ENCODE measurements around the gene FOXF1.

Gene FOXF1

GRCh38 chr16:86494039-86494564, 16.2 kb upstream of the FOXF1 start:
- DNase-seq: no peak

- no peak for DNase-seq
These were observed 15.6 kb upstream of the FOXF1 start for GRCh38 chr16:86494565-86495356.

DNA sequence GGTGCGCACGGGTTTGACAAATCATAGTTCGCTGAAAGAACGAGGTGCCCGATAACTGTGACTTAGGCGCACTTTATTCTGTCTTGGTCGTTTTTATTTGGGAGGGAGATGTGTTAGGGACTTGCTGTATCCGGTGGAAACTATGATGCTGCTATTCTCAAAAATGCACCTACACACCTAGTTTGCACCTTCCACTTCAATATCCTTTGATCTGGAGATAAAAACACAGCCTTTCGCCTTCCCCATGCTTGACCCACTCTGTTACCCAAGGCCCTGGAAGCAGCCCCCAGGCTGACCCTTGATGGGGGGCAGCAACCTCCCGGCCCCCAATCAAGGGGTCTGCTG, 15.0 kb upstream of the FOXF1 start:
- no peak for DNase-seq

- DNase-seq: no peak
These were observed 14.5 kb upstream of the FOXF1 start for GRCh38 chr16:86495756-86496261.

- DNase-seq: no peak
These were observed 13.9 kb upstream of the FOXF1 start for GRCh38 chr16:86496262-86496928.

DNA sequence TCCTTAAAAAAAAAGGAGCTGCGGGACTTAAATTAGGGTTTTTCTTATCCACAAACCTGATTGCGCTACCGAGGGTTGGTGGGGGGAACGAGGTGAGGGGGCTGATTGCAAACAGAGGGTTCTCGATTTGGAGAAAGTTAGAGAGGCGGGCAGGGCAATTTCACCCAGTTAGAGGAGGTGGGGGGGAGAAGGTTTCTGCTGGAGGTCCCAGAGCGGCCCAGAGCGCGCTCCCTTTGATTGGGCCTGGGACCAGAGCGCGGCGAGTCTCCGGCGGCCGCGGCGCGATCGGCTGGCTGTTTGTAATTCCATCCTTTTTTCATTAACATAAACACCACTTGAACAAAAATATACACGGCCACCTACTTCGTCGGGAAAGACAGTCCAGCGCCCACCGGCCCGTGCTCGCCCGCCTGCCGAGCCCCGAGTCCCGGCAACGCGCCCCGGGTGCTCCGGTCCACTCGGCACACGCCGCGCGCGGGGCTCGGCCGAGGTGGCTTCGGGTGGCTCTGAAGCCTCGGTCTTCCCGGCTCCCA, 13.3 kb upstream of the FOXF1 start:
- no peak for DNase-seq

DNA sequence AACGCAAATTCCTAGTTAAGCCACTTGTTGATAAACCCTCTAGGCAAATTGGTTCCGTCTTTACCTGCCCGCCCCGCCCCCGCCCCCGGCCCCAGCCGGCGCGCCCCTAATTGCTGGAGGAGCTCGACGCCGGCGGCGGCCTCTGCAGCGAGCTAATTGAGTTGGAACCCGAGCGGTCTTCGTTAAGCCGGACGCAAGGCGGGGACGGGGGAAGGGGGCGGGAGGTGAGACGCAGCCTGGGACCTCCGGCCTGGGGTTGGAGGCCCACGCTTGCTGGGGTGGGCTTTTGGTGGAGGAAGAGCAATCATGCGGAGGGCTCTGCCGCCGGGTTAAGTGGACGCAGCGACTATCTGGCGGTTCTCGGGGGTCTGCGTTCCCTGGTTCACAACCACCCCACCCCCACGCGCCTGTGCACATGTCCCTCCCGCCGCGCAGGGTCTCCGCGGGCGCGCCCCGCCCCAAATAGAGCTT, 12.7 kb upstream of the FOXF1 start:
- no peak for DNase-seq

GRCh38 chr16:86498155-86498670, 12.1 kb upstream of the FOXF1 start:
- DNase-seq: no peak

DNA sequence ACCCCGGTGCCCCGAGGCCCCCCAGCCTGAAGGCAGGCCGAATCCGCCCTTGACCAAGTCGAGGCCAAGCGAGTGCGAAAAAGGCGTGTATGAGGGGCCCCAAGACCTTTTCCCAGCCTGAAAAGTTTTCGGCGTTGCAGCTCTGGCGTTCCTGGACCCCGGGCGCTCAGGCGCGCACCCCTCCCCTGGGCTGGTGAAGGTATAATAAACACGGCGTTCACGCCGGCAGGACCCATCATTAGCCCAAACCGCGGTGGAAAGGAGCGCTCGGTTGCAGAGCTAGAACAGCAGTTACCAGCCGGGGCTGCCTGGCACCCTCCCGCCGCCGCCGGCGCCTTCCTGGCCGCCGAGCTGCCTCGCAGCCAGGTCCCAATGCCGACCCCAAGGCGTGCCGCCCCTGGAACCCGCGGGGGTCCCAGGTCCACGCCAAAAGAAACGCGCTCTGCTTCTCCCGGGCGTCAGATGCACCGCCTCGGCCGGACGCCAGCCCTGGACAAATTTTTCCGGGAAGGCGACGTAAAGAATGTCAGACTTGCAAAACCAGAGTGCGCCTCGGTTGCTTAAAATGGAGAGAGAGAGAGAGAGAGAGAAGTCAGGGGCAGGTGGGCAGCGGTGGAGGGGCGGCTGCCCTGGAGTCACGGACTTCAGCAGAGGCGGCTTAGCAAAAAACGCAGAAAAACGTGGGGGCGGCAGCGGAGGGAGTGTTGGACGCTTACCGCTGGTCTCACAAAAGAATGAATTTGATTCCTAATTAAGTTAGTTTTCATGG, 11.5 kb upstream of the FOXF1 start:
- no peak for DNase-seq

GRCh38 chr16:86499440-86499786, 10.9 kb upstream of the FOXF1 start:
- DNase-seq: no peak

- no peak for DNase-seq
These were observed 10.2 kb upstream of the FOXF1 start for GRCh38 chr16:86499889-86500707.

DNA sequence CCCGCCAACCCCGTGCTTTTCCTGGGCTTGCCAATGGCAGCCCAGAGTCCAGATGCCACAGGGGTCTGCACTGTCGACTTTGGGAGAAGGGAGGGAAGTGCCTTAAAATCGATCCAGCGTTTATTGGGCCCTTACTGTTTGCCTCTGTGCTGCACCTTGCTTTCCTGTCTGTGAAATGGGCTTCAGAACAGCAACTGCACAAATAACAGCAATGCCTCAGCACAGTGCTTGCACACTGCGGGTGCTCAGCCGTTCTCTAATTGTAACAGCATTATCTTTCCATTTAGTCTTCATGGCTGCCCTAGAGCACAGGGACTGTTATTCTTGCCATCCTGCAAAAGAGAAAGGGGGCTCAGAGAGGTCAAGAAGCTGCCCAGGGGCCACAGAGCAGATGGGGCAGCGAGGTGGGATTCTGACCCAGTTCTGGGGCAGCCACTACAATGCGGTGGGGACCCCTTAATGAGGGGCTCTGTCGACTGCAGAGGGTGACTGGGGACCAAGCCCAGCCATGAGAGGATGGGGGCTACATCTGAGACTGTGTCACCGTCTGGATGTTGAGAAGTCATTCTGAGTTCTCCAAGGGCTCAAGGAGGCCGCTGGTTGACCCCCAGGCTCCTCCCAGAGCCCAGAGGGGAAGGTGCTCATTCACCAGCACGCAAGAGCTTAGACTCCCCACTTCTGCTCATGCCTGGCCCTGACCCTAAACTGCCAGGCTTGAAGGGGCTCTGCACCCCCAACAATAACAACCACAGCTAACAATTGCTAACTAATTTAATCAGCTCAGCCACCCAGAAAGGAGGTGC, 9.4 kb upstream of the FOXF1 start:
- DNase-seq: no peak

DNA sequence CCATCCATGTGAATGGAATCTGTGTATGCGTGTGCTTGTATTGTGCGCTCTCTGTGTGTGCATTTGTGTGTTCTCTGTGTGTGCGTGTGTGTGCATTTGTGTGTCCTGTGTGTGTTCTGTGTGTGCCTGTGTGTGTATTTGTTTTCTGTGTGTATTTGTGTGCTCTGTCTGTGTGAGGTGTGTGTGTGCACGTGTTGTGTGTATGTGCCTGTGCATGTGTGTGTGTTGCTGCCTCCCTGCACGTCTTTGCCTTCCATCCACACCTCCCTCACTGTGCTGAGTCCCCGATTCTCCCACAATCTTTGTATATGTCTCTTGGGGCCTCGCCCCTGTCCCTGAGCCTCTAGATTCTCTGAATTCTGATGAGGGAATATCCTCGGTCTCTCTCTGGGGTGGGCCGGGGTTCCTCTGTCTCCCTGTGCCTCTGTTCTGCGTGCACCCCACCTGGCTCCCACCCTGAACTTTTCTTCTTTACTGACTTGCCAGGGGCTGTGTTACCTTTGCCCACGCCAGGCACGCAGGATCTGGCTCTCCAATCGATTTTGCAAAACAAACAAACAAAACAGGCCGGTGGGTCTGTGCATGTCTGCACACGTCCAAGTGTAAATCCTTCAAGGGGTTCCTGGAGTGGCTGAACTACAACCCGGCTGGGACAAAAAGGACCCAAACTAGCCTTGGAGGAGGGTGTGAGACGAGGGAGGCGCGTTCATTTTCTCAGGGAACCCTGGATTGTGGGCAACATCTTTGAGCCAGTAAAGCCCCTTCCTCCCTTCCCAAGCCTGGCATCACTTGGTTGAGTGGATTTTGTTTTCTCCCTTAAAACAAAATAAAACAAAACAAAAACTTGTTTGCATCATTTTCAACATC, 8.1 kb upstream of the FOXF1 start:
- no peak for DNase-seq

- DNase-seq: no peak
These were observed 7.2 kb upstream of the FOXF1 start for GRCh38 chr16:86502856-86503748.

- no peak for DNase-seq
These were observed 6.5 kb upstream of the FOXF1 start for GRCh38 chr16:86503830-86504229.

GRCh38 chr16:86504315-86505184, 5.8 kb upstream of the FOXF1 start:
- DNase-seq: no peak

GRCh38 chr16:86505185-86505898, 5.0 kb upstream of the FOXF1 start:
- DNase-seq: no peak

All from SHP77 treated with DMSO at 0.1 percent for 48 hours (cell line).